WTC11 (cell line): Measurements from ENCODE around the gene CERS2. TPM values are rescaled to one million over a fixed set of nuclear protein-coding genes. Genes with fewer than 3 reads are reported as not detected.

Experiments used
- ATAC-seq: fragments of 200-7000 bp; cut with Tn5 transposase; 2 replicates; pipeline ENCODE4 v1.10.0; 2021; ENCODE audit warnings: mild to moderate bottlenecking, moderate library complexity
- CTCF ChIA-PET: fragments of 300-600 bp; sonication (Branson Sonifier 250); formaldehyde crosslinking; loops from one replicate; lab custom pipeline; 2021; ENCODE audit warnings: antibody characterized with exemption; lab: Charles Lee
- POLR2A ChIA-PET: fragments of 350-600 bp; sonication (Branson Sonifier 250); formaldehyde crosslinking; loops from one replicate; lab custom pipeline; 2021; ENCODE audit warnings: antibody characterized with exemption; lab: Charles Lee
- DNase-seq: peaks from one replicate; pipeline ENCODE4 v3.0.0; 2021; ENCODE audit warnings: low spot score
- H3K27ac Mint-ChIP-seq: 2 replicates; pipeline ENCODE4 v1.8.0; 2021; ENCODE audit warnings: mixed read lengths
- H3K27me3 Mint-ChIP-seq: 2 replicates; pipeline ENCODE4 v1.8.0; 2021; ENCODE audit warnings: low read depth, mild to moderate bottlenecking, moderate library complexity, mixed read lengths
- H3K36me3 Mint-ChIP-seq: 2 replicates; pipeline ENCODE4 v1.8.0; 2021; ENCODE audit warnings: mixed read lengths
- H3K4me1 Mint-ChIP-seq: 2 replicates; pipeline ENCODE4 v1.8.0; 2022; ENCODE audit warnings: mixed read lengths
- H3K4me3 Mint-ChIP-seq: 2 replicates; pipeline ENCODE4 v1.8.0; 2021; ENCODE audit warnings: mild to moderate bottlenecking, moderate library complexity, mixed read lengths
- H3K9me3 Mint-ChIP-seq: 2 replicates; pipeline ENCODE4 v1.8.0; 2021; ENCODE audit warnings: mixed read lengths
- E2F4 ChIP-seq: sonication (generic); formaldehyde crosslinking; IDR thresholded peaks from 2 replicates; pipeline ENCODE4 v1.8.1; 2022; ENCODE audit warnings: low read depth, mild to moderate bottlenecking, moderate library complexity, missing genetic modification reagents, borderline replicate concordance
- FOXJ3 ChIP-seq: sonication (generic); formaldehyde crosslinking; IDR thresholded peaks from 2 replicates; pipeline ENCODE4 v1.9.0; 2021; ENCODE audit warnings: missing genetic modification reagents, mild to moderate bottlenecking, borderline replicate concordance
- FOXP1 ChIP-seq: sonication (generic); formaldehyde crosslinking; IDR thresholded peaks from 2 replicates; pipeline ENCODE4 v1.8.0; 2022; ENCODE audit warnings: missing genetic modification reagents, mild to moderate bottlenecking, moderate library complexity, borderline replicate concordance
- GABPB1 ChIP-seq: sonication (generic); formaldehyde crosslinking; IDR thresholded peaks from 2 replicates; pipeline ENCODE4 v1.8.1; 2023; ENCODE audit warnings: mild to moderate bottlenecking, missing genetic modification reagents
- GTF2I ChIP-seq: fragments of 250-450 bp; sonication (Bioruptor Pico); conservative IDR thresholded peaks from 2 replicates; pipeline ENCODE4 v1.4.0; 2021; ENCODE audit warnings: mild to moderate bottlenecking
- JAZF1 ChIP-seq: fragments of 250-450 bp; sonication (Bioruptor Pico); IDR thresholded peaks from 2 replicates; pipeline ENCODE4 v1.9.0; 2021; ENCODE audit warnings: moderate library complexity, mild to moderate bottlenecking, inconsistent platforms
- MXD4 ChIP-seq: fragments of 250-450 bp; sonication (Bioruptor Pico); IDR thresholded peaks from 2 replicates; pipeline ENCODE4 v1.8.0; 2021; ENCODE audit warnings: mild to moderate bottlenecking, moderate library complexity, borderline replicate concordance
- NFE2L1 ChIP-seq: sonication (generic); formaldehyde crosslinking; IDR thresholded peaks from 2 replicates; pipeline ENCODE4 v1.8.1; 2023; ENCODE audit warnings: missing genetic modification reagents
- USF1 ChIP-seq: sonication (generic); formaldehyde crosslinking; IDR thresholded peaks from 2 replicates; pipeline ENCODE4 v1.8.0; 2022; ENCODE audit warnings: mild to moderate bottlenecking, missing genetic modification reagents
- ZBTB21 ChIP-seq: sonication (generic); formaldehyde crosslinking; IDR thresholded peaks from 2 replicates; pipeline ENCODE4 v1.8.1; 2023; ENCODE audit warnings: mild to moderate bottlenecking, missing genetic modification reagents, borderline replicate concordance
- ZNF138 ChIP-seq: sonication (generic); formaldehyde crosslinking; conservative IDR thresholded peaks from 2 replicates; pipeline ENCODE4 v1.8.1; 2022; ENCODE audit warnings: mild to moderate bottlenecking, moderate library complexity, missing genetic modification reagents
- ZNF317 ChIP-seq: sonication (generic); formaldehyde crosslinking; IDR thresholded peaks from 2 replicates; pipeline ENCODE4 v1.8.1; 2023; ENCODE audit warnings: low read depth, mild to moderate bottlenecking, moderate library complexity, missing genetic modification reagents, borderline replicate concordance
- ZNF532 ChIP-seq: fragments of 250-450 bp; sonication (Bioruptor Pico); IDR thresholded peaks from 2 replicates; pipeline ENCODE4 v1.9.0; 2021; ENCODE audit warnings: mild to moderate bottlenecking, borderline replicate concordance
- total RNA-seq: library from RNA; stranded (reverse); gene quantifications from 3 replicates; pipeline ENCODE4 v1.2.3, GENCODE V29; 2021
- TF ChIP-seq, protein P1 (sequence below): sonication (generic); formaldehyde crosslinking; IDR thresholded peaks from 2 replicates; pipeline ENCODE4 v1.8.1; 2023; ENCODE audit warnings: mild to moderate bottlenecking, missing genetic modification reagents
- TF ChIP-seq, protein P2 (sequence below): sonication (generic); formaldehyde crosslinking; IDR thresholded peaks from 2 replicates; pipeline ENCODE4 v1.8.0; 2022; ENCODE audit warnings: mild to moderate bottlenecking, missing genetic modification reagents

The CERS2 gene
- total RNA-seq, 1 experiment from 2014 or later: 182 TPM

- TF ChIP-seq JAZF1 (CRISPR knock-in tag): no peak
- TF ChIP-seq, protein P1, sequence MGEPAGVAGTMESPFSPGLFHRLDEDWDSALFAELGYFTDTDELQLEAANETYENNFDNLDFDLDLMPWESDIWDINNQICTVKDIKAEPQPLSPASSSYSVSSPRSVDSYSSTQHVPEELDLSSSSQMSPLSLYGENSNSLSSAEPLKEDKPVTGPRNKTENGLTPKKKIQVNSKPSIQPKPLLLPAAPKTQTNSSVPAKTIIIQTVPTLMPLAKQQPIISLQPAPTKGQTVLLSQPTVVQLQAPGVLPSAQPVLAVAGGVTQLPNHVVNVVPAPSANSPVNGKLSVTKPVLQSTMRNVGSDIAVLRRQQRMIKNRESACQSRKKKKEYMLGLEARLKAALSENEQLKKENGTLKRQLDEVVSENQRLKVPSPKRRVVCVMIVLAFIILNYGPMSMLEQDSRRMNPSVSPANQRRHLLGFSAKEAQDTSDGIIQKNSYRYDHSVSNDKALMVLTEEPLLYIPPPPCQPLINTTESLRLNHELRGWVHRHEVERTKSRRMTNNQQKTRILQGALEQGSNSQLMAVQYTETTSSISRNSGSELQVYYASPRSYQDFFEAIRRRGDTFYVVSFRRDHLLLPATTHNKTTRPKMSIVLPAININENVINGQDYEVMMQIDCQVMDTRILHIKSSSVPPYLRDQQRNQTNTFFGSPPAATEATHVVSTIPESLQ (CRISPR knock-in tag): no peak
- TF ChIP-seq, protein P2, sequence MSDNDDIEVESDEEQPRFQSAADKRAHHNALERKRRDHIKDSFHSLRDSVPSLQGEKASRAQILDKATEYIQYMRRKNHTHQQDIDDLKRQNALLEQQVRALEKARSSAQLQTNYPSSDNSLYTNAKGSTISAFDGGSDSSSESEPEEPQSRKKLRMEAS (CRISPR knock-in tag): no peak
- no peaks in the 10 kb centered on the region for H3K27me3 Mint-ChIP-seq
- no peak overlapping the region for H3K27ac Mint-ChIP-seq
- peaks cover 6% of the 10 kb centered on the region; the same call in 1 of the 2 replicates for H3K4me1 Mint-ChIP-seq
- ChIA-PET CTCF (interaction anchor here (5.7 kb wide), 1 partner anchor 9 kb away, joined by 109 read pairs; the partner anchor contains the start of gene ANXA9), POLR2A (interaction anchor here (0.7 to 1.0 kb wide), 2 partner anchors 14 to 64 kb away, joined by 4 to 5 read pairs; partner anchors contain the start of gene MINDY1)
- DNase-seq (no peak), ATAC-seq (no peak)
- no peak overlapping the region for H3K4me3 Mint-ChIP-seq
- H3K9me3 Mint-ChIP-seq: no peaks in the 10 kb centered on the region
- no peaks in the 10 kb centered on the region for H3K36me3 Mint-ChIP-seq
These were observed 18.0 kb upstream of the CERS2 start for GRCh38 chr1:150992626-150993025.

GRCh38 chr1:150987924-150988323 lies 13.3 kb upstream of the CERS2 start:
- DNase-seq (no peak), ATAC-seq (no peak)
- CTCF ChIA-PET: interaction anchor here (10.3 kb wide), 1 partner anchor 7 kb away, joined by 109 read pairs; no protein-coding TSS in a partner anchor
- no peak overlapping the region for H3K27ac Mint-ChIP-seq
- H3K27me3 Mint-ChIP-seq: no peaks in the 10 kb centered on the region
- H3K36me3 Mint-ChIP-seq: no peaks in the 10 kb centered on the region
- POLR2A ChIA-PET: no interaction called here
- TF ChIP-seq, protein P1 (CRISPR knock-in tag): no peak
- no peak for TF ChIP-seq MXD4 (CRISPR knock-in tag)
- no peak for TF ChIP-seq GTF2I (CRISPR knock-in tag)
- TF ChIP-seq ZNF317 (CRISPR knock-in tag): no peak
- TF ChIP-seq ZBTB21 (CRISPR knock-in tag): no peak
- no peaks in the 10 kb centered on the region for H3K9me3 Mint-ChIP-seq
- H3K4me1 Mint-ChIP-seq: no peaks in the 10 kb centered on the region
- no peak overlapping the region for H3K4me3 Mint-ChIP-seq

DNA sequence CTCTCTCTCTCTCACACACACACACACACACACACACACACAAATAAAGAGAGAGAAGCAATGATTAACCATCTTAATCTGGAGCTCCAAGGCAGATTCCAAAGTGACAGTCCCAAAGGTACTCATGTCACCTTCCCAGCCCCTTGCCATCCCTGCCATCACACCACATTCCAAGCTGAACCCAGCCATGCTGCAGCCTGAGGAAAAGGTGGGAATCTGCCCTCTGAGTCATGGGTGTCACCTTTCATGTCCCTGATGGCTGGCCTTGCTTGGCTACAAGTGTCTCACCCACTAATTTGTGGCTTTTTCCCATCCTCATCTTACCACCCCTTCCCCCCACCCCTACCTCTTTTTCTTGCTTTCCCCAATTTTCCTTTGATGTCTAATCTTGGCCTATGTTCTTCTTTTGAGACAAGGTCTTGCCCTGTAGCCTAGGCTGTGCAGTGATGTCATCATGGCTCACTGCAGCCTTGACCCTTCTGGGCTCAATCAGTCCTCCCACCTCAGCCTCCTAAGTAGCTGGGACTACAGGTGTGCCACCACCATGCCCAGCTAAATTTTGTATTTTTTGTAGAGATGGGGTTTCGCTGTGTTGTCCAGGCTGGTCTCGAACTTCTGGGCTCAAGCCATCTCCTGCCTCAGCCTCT lies 10.7 kb upstream of the CERS2 start:
- ChIA-PET CTCF (interaction anchor here (0.6 to 10.3 kb wide), 2 partner anchors 9 to 75 kb away, joined by 5 to 109 read pairs; no protein-coding TSS in a partner anchor), POLR2A (no interaction called here)
- Mint-ChIP-seq H3K9me3 (no peaks in the 10 kb centered on the region), H3K36me3 (no peaks in the 10 kb centered on the region), H3K4me1 (peaks cover 20% of the 10 kb centered on the region), H3K4me3 (no peak overlapping the region), H3K27ac (0 out of 2 replicates have a peak overlapping the region, but pooled peaks have one; percentile 8), H3K27me3 (no peaks in the 10 kb centered on the region)
- ATAC-seq (no peak), DNase-seq (no peak)
- no peak for TF ChIP-seq GABPB1 (CRISPR knock-in tag)
- TF ChIP-seq JAZF1 (CRISPR knock-in tag): no peak
- TF ChIP-seq, protein P2 (CRISPR knock-in tag): no peak
- TF ChIP-seq ZNF532 (CRISPR knock-in tag): no peak
- TF ChIP-seq ZNF317 (CRISPR knock-in tag): no peak
- no peak for TF ChIP-seq FOXJ3 (CRISPR knock-in tag)
- no peak for TF ChIP-seq ZNF138
- TF ChIP-seq, protein P1 (CRISPR knock-in tag): no peak
- TF ChIP-seq FOXP1 (CRISPR knock-in tag): no peak
- TF ChIP-seq USF1 (CRISPR knock-in tag): no peak
- TF ChIP-seq NFE2L1 (CRISPR knock-in tag): no peak
- no peak for TF ChIP-seq E2F4 (CRISPR knock-in tag)
